Ovary (tissue), 3 donors: ENCODE measurements around the gene TBC1D1.

Source experiments
- POLR2A ChIP-seq: fragments of 450-650 bp; IDR thresholded peaks from one replicate; pipeline ENCODE4 v1.6.1; 2017; ENCODE audit warnings: antibody characterized with exemption, mild to moderate bottlenecking, moderate library complexity
- TF ChIP-seq, protein P1 (sequence below), 3 donors: fragments of 450-650 bp in 2 of 3; fragments of 200-600 bp in 1 of 3; IDR thresholded peaks; one replicate each; pipeline versions ENCODE4 v1.5.1 to v1.8.0; 2016 to 2022; ENCODE audit warnings: antibody characterized with exemption in 3 of 3, mild to moderate bottlenecking in 1 of 3
- donor health status: DM: no; HTN: no; CAD: no.

DNA sequence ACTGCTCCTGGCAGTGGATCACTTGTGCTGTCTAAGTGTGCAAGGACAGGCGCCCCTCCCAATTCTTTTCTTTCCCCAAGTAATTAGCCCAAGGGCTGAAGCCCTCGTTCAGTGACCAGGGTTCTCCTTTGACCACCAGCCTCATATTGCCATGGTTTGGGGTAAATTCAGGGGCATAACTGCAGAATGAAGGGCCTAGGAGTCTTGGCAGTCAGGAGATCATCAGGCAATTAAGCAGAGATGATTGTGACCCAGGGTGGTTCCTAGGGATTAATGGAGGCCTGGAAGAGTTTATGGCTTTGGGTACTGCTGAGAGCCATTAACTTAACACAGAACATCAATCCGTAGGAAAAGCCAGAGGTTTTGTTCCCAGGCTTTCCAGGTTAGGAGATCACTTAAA lies 240.0 kb downstream of the TBC1D1 start:
- TF ChIP-seq, protein P1, sequence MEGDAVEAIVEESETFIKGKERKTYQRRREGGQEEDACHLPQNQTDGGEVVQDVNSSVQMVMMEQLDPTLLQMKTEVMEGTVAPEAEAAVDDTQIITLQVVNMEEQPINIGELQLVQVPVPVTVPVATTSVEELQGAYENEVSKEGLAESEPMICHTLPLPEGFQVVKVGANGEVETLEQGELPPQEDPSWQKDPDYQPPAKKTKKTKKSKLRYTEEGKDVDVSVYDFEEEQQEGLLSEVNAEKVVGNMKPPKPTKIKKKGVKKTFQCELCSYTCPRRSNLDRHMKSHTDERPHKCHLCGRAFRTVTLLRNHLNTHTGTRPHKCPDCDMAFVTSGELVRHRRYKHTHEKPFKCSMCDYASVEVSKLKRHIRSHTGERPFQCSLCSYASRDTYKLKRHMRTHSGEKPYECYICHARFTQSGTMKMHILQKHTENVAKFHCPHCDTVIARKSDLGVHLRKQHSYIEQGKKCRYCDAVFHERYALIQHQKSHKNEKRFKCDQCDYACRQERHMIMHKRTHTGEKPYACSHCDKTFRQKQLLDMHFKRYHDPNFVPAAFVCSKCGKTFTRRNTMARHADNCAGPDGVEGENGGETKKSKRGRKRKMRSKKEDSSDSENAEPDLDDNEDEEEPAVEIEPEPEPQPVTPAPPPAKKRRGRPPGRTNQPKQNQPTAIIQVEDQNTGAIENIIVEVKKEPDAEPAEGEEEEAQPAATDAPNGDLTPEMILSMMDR (IDR thresholded peaks at IDR 0.05): no peak
- TF ChIP-seq POLR2A: no peak
